CD4-positive, alpha-beta T cell (primary cell): Measurements from ENCODE around the gene MYH15. TPM values are rescaled to one million over a fixed set of nuclear protein-coding genes. Genes with fewer than 3 reads are reported as not detected.

Source experiments
- ATAC-seq: fragments of 200-7000 bp; cut with Tn5 transposase; one replicate; pipeline ENCODE4 v1.10.0; 2022; ENCODE audit warnings: mild to moderate bottlenecking; ENCODE audit not compliant: poor library complexity
- CTCF ChIA-PET: fragments of 350-600 bp; sonication (Branson Sonifier 250); formaldehyde crosslinking; loops from one replicate; lab custom pipeline; 2021; ENCODE audit warnings: antibody characterized with exemption, inconsistent platforms; lab: Charles Lee
- POLR2A ChIA-PET: fragments of 350-600 bp; sonication (Branson Sonifier 250); formaldehyde crosslinking; loops from one replicate; lab custom pipeline; 2021; ENCODE audit warnings: antibody characterized with exemption, inconsistent platforms; lab: Charles Lee
- DNase-seq, 14 experiments: peaks; one replicate each; pipeline ENCODE4 v3.0.0-alpha.2; 2013 to 2020; ENCODE audit warnings: mixed read lengths in 2 of 14
- H3K27ac ChIP-seq, 2 donors: one replicate each; pipeline versions ENCODE4 v1.5.1 to v1.7.0; 2013; ENCODE audit warnings: low read length in 2 of 2, low read depth in 1 of 2, mild to moderate bottlenecking in 1 of 2
- H3K27me3 ChIP-seq, 2 experiments: 1 replicate in 1 of 2; 2 replicates in 1 of 2; pipeline versions ENCODE4 v1.6.1 to v1.7.0; 2013; ENCODE audit warnings: low read length in 2 of 2, control low read depth in 1 of 2, mild to moderate bottlenecking in 1 of 2, moderate library complexity in 1 of 2; ENCODE audit not compliant: insufficient read depth in 2 of 2, control insufficient read depth in 1 of 2
- H3K36me3 ChIP-seq: one replicate; pipeline ENCODE4 v1.6.1; 2013; ENCODE audit warnings: low read length, control low read depth; ENCODE audit not compliant: insufficient read depth
- H3K4me1 ChIP-seq: one replicate; pipeline ENCODE4 v1.6.1; 2013; ENCODE audit warnings: low read length, control low read depth; ENCODE audit not compliant: insufficient read depth
- H3K4me3 ChIP-seq: one replicate; pipeline ENCODE4 v1.5.1; 2013; ENCODE audit warnings: mild to moderate bottlenecking, low read length, moderate library complexity
- H3K9me3 ChIP-seq, 2 experiments: 1 replicate in 1 of 2; 2 replicates in 1 of 2; pipeline versions ENCODE4 v1.6.1 to v1.7.0; 2013; ENCODE audit warnings: low read length in 2 of 2, mild to moderate bottlenecking in 2 of 2, control low read depth in 1 of 2, moderate library complexity in 1 of 2; ENCODE audit not compliant: control insufficient read depth in 1 of 2, insufficient read depth in 1 of 2
- H3K27ac Mint-ChIP-seq: one replicate; pipeline ENCODE4 v1.8.0; 2020; ENCODE audit warnings: mixed read lengths
- H3K27me3 Mint-ChIP-seq: one replicate; pipeline ENCODE4 v1.8.0; 2021; ENCODE audit warnings: mixed read lengths
- H3K36me3 Mint-ChIP-seq: one replicate; pipeline ENCODE4 v1.8.0; 2021; ENCODE audit warnings: low read depth, mixed read lengths
- H3K4me1 Mint-ChIP-seq: one replicate; pipeline ENCODE4 v1.8.0; 2021; ENCODE audit warnings: low read depth, mixed read lengths
- H3K4me3 Mint-ChIP-seq: one replicate; pipeline ENCODE4 v1.8.0; 2020; ENCODE audit warnings: mild to moderate bottlenecking, mixed read lengths
- H3K9me3 Mint-ChIP-seq: one replicate; pipeline ENCODE4 v1.8.0; 2020; ENCODE audit warnings: mixed read lengths
- CTCF ChIP-seq: fragments of 200-600 bp; IDR thresholded peaks from one replicate; pipeline ENCODE4 v1.8.0; 2022; ENCODE audit warnings: antibody characterized with exemption, mild to moderate bottlenecking
- intact Hi-C, 2 experiments: fragments of 100-400 bp; cut with DNase I in 1 of 2; cut with micrococcal nuclease in 1 of 2; formaldehyde crosslinking; loops; one replicate each; pipeline versions ENCODE4 v1.15.1 to v1.9.0; 2023 to 2025; cut with DNase I, micrococcal nuclease
- total RNA-seq, 174 experiments: library from RNA in 2 of 174; stranded (reverse) in 2 of 174; gene quantifications; one replicate each; pipeline ENCODE4 v1.2.3 and lab custom pipeline; 2021 to 2026

Gene MYH15
- total RNA-seq, 2 experiments from 2014 or later = 0.05 to 0.08 TPM

- Histone ChIP-seq H3K27ac (no peak overlapping the region), H3K4me1 (no peaks in the 10 kb centered on the region), H3K36me3 (no peaks in the 10 kb centered on the region), H3K9me3 (no peaks in the 10 kb centered on the region), H3K27me3 (peaks cover 0 to 7% of the 10 kb centered on the region in 2 experiments), H3K4me3 (no peak overlapping the region)
- Mint-ChIP-seq H3K4me1 (no peaks in the 10 kb centered on the region), H3K27me3 (peaks cover 39% of the 10 kb centered on the region), H3K4me3 (no peak overlapping the region), H3K36me3 (no peaks in the 10 kb centered on the region), H3K27ac (no peak overlapping the region), H3K9me3 (no peaks in the 10 kb centered on the region)
- intact Hi-C loops = no loop called here
- ATAC-seq (no peak), DNase-seq (no peak)
- ChIA-PET POLR2A (no interaction called here), CTCF (no interaction called here)
- no peak for TF ChIP-seq CTCF
Measured at GRCh38 chr3:108527109-108527508, 16.7 kb upstream of the MYH15 start.

GRCh38 chr3:108525971-108526370 lies 15.6 kb upstream of the MYH15 start:
- Histone ChIP-seq H3K36me3 (no peaks in the 10 kb centered on the region), H3K27ac (no peak overlapping the region), H3K27me3 (peaks cover 0 to 7% of the 10 kb centered on the region in 2 experiments), H3K9me3 (no peaks in the 10 kb centered on the region), H3K4me1 (no peaks in the 10 kb centered on the region), H3K4me3 (no peak overlapping the region)
- intact Hi-C loops = no loop called here
- no peak for TF ChIP-seq CTCF
- Mint-ChIP-seq H3K9me3 (no peaks in the 10 kb centered on the region), H3K4me3 (no peak overlapping the region), H3K36me3 (no peaks in the 10 kb centered on the region), H3K27me3 (peaks cover 33% of the 10 kb centered on the region), H3K4me1 (no peaks in the 10 kb centered on the region), H3K27ac (no peak overlapping the region)
- DNase-seq (no peak), ATAC-seq (no peak)
- ChIA-PET POLR2A (interaction anchor here (0.6 kb wide), 1 partner anchor 414 kb away, joined by 3 read pairs; no protein-coding TSS in a partner anchor), CTCF (no interaction called here)

GRCh38 chr3:108525256-108525655 lies 14.9 kb upstream of the MYH15 start:
- Histone ChIP-seq H3K4me3 (no peak overlapping the region), H3K36me3 (no peaks in the 10 kb centered on the region), H3K4me1 (no peaks in the 10 kb centered on the region), H3K9me3 (no peaks in the 10 kb centered on the region), H3K27ac (no peak overlapping the region), H3K27me3 (peaks cover 0 to 7% of the 10 kb centered on the region in 2 experiments)
- intact Hi-C loops = no loop called here
- H3K4me3 Mint-ChIP-seq = no peak overlapping the region
- H3K27ac Mint-ChIP-seq = no peak overlapping the region
- H3K27me3 Mint-ChIP-seq = peaks cover 26% of the 10 kb centered on the region
- H3K9me3 Mint-ChIP-seq = no peaks in the 10 kb centered on the region
- no peaks in the 10 kb centered on the region for H3K36me3 Mint-ChIP-seq
- ChIA-PET CTCF (no interaction called here), POLR2A (interaction anchor here (0.6 kb wide), 1 partner anchor 415 kb away, joined by 3 read pairs; no protein-coding TSS in a partner anchor)
- TF ChIP-seq CTCF = no peak
- no peak for DNase-seq
- ATAC-seq = no peak
- H3K4me1 Mint-ChIP-seq = no peaks in the 10 kb centered on the region
